ENCODE measurements around the gene PSMC6. TPM values are rescaled to one million over a fixed set of nuclear protein-coding genes. Genes with fewer than 3 reads are reported as not detected.

Gene PSMC6
- total RNA-seq = 94.5 and 116 TPM in 2 replicates

GRCh38 chr14:52706724-52707706 is at the start of gene PSMC6:
Gene PSMC6, plus strand, starts transcription at chr14:52707200. Its CDS starts 20 bp downstream, at chr14:52707220.

GRCh38 chr14:52695481-52696091 is 11.4 kb upstream of the PSMC6 start, which contains the start of gene ERO1A:
Gene ERO1A, minus strand, starts transcription at chr14:52695558. Its CDS starts 77 bp downstream, at chr14:52695481.

GRCh38 chr14:52729925-52730708 is 23.1 kb downstream of the PSMC6 start, which contains the start of gene STYX:
Gene STYX, plus strand, starts transcription at chr14:52730166. Its CDS starts 309 bp downstream, at chr14:52730475.

Other genes starting within 250 kb of the PSMC6 start
- 3.1 and 3.5 TPM in 2 replicates for gene TXNDC16, start 154.7 kb upstream of the PSMC6 start, total RNA-seq
- 0.59 and 0.67 TPM in 2 replicates for gene GPR137C, start 154.4 kb upstream of the PSMC6 start, total RNA-seq
- 48.3 and 54.3 TPM in 2 replicates for gene ERO1A, start 11.6 kb upstream of the PSMC6 start, total RNA-seq
- 8.0 and 10.4 TPM in 2 replicates for gene STYX, start 23.0 kb downstream of the PSMC6 start, total RNA-seq
- 33.1 and 41.7 TPM in 2 replicates for gene GNPNAT1, start 84.4 kb downstream of the PSMC6 start, total RNA-seq
- gene FERMT2, start 243.8 kb downstream of the PSMC6 start, total RNA-seq = 71.2 and 74.8 TPM in 2 replicates

Measured in bronchus fibroblast of lung (primary cell).